ENCODE measurements around the gene ZNRF3.

Gene ZNRF3

DNA sequence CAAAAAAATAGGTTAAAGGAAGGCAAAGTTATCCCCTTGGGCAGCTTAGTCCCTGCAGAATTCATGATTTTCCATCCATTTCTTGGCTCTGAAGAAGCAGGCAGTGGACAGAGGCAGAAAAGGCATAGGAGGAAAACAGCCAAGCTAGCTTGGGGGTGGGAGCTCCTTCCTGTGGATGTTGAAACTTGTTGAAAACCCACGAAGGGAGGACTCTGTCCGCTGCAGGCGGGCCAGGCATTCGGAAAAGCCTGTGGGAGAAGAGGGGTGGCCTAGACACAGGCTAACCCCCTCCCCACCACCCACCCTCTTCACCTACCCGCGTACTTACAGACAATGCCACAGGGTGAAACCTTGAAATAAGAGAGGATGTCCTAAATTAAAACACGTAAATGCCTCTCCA is 106.1 kb downstream of the ZNRF3 start:
- H3K27ac ChIP-seq: no peak overlapping the region
- no peak for TF ChIP-seq CTCF (conservative IDR thresholded peaks at IDR 0.05)

DNA sequence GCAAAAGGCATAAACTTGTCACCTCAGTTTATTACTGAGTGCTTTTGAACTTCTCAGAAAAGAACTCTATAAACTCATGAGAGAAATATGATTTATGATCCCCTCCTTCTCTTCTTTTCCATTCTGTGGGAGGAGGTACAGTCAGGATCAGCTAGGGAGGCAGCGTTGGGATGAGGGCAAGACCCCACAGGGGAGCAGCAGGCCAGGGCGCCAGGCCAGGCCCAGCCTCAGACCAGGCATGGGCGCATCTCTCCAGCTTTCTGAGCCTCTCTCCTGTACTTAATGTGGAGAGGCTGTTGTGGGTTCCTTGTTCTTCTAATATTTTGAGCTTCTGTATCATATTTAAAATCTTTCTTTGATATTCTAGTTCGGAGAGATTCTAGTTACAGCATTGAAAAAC is 106.5 kb downstream of the ZNRF3 start:
- no peak overlapping the region for H3K27ac ChIP-seq
- TF ChIP-seq CTCF (conservative IDR thresholded peaks at IDR 0.05): no peak

- H3K27ac ChIP-seq: no peak overlapping the region
- TF ChIP-seq CTCF (conservative IDR thresholded peaks at IDR 0.05): no peak
Measured at GRCh38 chr22:28992565-28993356, 109.4 kb downstream of the ZNRF3 start.

- TF ChIP-seq CTCF (conservative IDR thresholded peaks at IDR 0.05): no peak
- no peak overlapping the region for H3K27ac ChIP-seq
Measured at GRCh38 chr22:28994522-28994921, 111.2 kb downstream of the ZNRF3 start.

- no peak overlapping the region for H3K27ac ChIP-seq
- no peak for TF ChIP-seq CTCF (conservative IDR thresholded peaks at IDR 0.05)
Measured at GRCh38 chr22:28995551-28995950, 112.2 kb downstream of the ZNRF3 start.

DNA sequence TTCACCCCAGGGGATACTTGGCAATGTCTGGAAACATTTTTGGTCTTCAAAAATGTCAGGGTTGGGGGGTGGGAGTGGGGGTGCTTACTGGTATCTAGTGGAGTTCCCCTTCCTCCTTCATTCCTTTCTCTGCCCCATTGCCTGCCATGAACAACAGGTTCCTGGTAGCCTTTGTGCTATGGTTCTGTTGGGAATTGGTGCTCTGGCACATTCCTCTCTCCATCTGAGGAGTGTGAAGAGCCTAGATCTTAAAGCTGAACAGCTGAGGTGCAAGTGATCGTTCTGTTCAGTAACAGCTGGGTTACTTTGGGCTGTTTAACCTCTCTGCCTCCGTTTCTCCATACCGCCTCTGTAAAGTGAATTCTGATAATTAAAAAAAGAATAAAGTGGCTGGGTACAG is 114.0 kb downstream of the ZNRF3 start:
- TF ChIP-seq CTCF (conservative IDR thresholded peaks at IDR 0.05): no peak
- H3K27ac ChIP-seq: no peak overlapping the region

DNA sequence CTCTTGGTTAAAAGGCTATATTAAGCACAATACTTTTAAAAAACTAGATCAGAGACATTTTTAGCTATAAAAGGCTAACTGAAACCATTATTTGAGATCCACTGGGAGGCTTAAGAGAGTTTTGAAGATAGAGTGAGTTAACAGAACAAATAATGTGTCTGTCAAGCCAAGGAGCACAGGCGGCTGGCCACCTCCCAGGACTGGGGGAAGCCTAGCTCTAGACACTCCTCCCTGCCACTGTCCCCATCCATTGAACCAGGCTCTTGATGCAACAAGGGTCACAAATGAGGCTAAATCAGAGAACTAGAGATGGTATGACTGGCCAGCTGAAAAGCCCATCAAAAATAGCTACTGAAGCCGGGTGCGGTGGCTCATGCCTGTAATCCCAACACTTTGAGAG is 115.3 kb downstream of the ZNRF3 start:
- TF ChIP-seq CTCF (conservative IDR thresholded peaks at IDR 0.05): no peak
- H3K27ac ChIP-seq: no peak overlapping the region
